ENCODE results near the gene OCIAD2.
"Not testable (repeated sequence)": the region's sequence is repeated elsewhere in the genome, so short reads cannot be mapped to it uniquely, and the experiment has no call there.

Gene OCIAD2

GRCh38 chr4:48907706-48908477 lies 1.3 kb upstream of the OCIAD2 start:
- peak; percentile 53 for DNase-seq (ENCODE audit: low read depth, low spot score)

DNA sequence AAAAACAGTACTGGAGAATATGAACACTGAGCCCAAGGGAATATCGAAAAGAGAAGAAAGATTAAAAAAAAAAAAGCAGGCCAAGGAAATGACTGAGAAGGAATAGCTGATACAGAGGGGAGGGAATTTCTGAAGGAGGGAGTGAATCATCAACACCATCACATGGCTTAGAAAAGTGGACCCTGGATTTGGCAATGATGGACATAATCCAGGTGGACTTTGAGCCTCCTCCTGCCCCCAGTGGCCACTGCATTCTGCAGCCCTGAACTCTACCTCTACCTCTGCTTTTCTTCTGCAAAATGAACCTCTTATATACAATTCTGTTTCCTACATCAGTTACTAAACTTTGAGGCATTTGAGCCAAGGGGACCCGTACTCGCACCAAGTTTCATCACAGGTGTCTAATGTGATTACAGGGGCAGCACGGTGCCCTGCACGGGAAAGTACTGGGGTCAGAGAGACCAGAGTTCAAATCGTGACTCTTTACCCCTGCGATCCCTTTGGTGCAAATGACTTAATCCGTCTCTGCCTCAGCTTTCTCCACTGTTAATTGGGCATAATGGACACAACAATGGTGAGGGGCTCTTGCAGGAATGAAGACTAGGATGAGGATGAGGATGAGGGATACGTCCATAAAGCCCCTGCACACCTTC lies 1.1 kb downstream of the OCIAD2 start:
- DNase-seq (ENCODE audit: low read depth, low spot score): peak; percentile 61

- DNase-seq (ENCODE audit: low read depth, low spot score): no peak
Observed at GRCh38 chr4:48904541-48905142, 1.9 kb downstream of the OCIAD2 start.

- DNase-seq (ENCODE audit: low read depth, low spot score): no peak
Observed at GRCh38 chr4:48904101-48904500, 2.5 kb downstream of the OCIAD2 start.

DNA sequence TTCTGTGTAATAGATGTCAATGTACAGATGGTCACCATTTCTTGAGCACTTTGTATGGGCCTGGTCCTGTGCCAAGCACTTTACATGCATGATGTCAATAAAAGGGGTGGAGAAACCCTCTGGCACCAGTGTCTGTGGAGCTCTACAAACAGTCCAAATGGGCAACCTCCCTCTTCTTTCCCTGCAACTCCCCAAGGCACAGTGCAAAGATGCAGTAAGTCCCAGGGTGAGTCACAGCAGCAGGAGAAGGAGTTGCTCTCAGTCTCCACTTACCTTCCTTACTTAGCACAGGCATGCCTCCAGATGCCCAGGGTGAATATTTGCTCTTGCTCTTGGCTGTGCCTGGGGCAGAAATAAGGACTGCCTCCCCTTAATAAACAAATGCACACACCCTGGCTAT lies 4.3 kb downstream of the OCIAD2 start:
- no peak for DNase-seq (ENCODE audit: low read depth, low spot score)

DNA sequence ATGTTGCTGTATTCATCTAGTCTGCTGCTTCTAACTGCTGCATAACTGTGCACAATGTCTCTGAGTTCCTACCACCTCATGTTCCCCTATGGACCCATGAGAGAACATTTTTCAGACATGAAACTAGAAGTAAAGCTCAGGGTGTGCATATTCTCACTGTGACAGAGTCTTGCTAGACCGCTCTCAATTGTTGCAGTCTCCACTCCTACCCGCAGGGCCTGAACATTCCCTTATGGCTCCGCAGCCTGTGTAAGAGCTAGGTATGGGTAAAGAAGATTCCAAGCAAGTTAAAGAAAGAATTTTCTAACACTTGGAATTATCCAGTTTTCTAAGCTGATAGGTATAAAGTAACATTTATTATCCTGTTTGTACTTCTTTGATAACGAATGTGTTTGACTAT lies 5.4 kb downstream of the OCIAD2 start:
- DNase-seq (ENCODE audit: low read depth, low spot score): no peak

DNA sequence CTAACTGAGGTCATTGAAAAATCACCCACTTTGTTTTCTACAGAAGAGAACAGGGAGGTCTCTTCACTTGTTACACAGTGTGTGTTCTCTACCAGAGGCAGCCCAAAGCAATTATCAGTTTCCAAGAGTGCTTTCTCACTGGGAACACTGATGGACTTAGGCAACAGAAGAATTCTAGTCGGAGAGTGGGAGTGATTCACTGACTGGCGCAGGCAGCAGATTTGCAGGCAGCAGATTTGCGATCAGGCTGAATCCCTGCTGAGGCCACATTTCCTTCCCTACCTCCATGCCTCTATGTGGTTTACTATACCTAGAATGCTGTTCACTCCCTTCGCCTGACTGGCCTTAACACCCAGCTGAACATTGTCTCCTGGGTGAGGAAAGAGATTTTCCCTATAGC lies 6.6 kb downstream of the OCIAD2 start:
- peak; percentile 73 for DNase-seq (ENCODE audit: low read depth, low spot score)

- DNase-seq (ENCODE audit: low read depth, low spot score): no peak
Observed at GRCh38 chr4:48899432-48899749, 7.2 kb downstream of the OCIAD2 start.

DNA sequence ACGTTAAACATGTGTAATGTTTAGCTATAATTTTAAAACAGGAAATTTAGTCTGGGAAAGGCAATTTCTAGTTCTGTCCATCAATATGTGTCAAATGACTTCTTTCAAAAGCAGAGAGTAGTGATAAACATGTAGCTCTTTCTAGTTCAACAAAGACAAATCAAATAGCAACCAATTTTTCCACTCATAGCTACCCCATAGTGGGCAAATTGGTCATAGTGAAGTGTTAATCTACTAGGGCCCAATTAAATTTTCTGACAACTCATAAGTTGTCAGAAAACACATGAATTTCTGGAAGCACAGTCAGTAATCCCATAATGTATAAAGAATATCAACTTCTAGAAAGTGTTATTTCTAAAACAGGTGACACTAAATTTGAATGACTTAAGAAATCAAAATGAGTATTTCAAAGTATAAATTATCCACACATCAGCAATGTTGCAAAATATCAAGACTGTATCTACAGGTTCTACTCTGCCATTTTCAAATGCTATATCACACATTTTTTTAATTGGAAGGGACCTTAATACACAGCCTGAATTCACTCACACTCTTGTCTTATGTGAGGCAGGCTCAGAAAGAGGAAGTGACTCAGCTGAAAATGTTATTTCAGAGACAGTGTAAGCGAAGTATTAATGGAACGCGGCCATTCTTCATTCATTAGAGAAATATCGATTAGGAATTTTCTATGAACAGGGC lies 7.7 kb downstream of the OCIAD2 start:
- peak; percentile 29 for DNase-seq (ENCODE audit: low read depth, low spot score)

DNA sequence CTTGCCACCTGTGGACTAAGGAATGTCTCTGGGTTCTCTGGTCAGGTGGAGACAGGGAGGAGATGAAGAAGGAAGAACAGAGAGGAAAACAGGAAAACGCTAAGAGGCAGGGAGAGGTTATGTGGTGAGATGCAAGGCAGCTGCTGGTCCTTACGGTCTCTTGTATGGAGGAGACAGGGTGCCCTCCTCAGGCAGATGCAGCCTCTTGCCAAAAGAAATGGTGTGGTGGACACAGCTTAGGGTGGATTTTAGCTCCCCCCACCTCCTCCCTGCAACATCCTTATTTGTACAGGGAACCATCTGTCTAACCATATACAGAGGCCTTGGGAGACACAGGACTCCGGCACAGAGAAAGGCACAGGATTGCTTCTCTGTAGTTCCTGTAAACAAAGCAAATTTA lies 9.7 kb downstream of the OCIAD2 start:
- DNase-seq (ENCODE audit: low read depth, low spot score): no peak

DNA sequence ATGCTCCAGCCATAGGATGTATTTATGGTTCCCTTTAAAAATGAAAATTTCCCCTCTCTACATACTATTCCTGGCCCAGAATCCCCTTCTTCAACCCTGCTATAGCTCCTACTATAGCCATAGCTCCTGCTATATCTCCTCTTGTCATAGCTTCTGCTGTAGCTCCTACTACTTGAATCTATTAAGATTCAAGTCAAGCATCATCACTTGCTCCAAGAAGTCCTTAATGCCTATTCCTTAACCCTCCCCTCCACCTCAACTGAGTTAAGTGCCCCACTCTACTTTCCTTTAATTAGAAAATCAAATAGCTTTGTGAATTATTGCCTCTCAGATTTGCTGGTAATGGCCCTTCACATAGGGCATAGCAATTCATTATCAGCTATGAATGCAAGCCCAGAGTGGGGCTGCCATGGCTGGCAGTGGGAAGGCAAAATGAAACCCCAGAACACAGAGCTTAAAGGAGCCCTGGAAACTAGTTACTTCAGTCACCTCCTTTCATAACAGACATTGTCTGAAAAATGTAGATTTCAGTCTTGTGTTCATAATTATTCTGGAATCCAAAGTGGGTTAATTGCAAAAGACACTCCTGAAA lies 15.4 kb downstream of the OCIAD2 start:
- no peak for DNase-seq (ENCODE audit: low read depth, low spot score)

- not testable (repeated sequence) for DNase-seq (ENCODE audit: low read depth, low spot score)
Observed at GRCh38 chr4:48889750-48890149, 16.8 kb downstream of the OCIAD2 start.

GRCh38 chr4:48881646-48882045 lies 24.9 kb downstream of the OCIAD2 start:
- DNase-seq (ENCODE audit: low read depth, low spot score): not testable (repeated sequence)

GRCh38 chr4:48879561-48880442 lies 26.8 kb downstream of the OCIAD2 start:
- no peak for DNase-seq (ENCODE audit: low read depth, low spot score)

DNA sequence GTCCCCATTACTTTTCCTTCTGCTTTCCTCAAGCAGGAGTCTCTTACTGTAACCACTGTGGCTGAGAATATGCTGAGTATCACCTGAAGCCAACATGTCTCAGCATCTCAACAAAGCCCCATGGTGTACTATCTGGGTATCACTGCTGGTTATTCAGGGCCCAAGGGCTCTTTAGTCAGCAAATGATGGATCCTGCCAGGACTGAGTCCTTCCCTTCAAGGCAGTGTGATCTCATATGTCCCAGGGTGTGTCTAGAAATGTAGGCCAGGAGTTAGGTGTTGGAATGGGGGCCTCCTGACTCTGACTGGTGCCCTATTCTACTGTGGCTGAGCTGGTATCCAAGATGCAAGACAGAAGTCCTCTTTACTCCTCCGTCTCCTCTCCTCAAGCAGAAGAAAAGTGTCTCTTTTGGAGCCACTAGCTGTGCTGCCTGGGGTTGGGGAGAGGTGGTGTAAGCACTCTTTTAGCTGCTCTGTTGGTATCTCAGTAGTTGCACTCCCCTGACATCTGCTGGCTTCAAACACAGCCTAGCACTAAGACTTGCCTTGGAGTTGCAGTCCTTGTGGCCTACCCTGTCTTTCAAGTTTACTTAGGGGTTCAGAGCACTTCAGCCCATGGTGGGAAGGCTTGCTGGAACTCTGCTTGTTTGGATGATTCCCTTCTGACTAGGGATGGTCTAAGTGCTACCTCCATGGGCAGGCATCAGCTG lies 28.6 kb downstream of the OCIAD2 start:
- no peak for DNase-seq (ENCODE audit: low read depth, low spot score)

GRCh38 chr4:48864696-48865095 lies 41.9 kb downstream of the OCIAD2 start:
- not testable (repeated sequence) for DNase-seq (ENCODE audit: low read depth, low spot score)

GRCh38 chr4:48863728-48864127 lies 42.8 kb downstream of the OCIAD2 start:
- DNase-seq (ENCODE audit: low read depth, low spot score): no peak

- no peak for DNase-seq (ENCODE audit: low read depth, low spot score)
Observed at GRCh38 chr4:48862661-48863060, 43.9 kb downstream of the OCIAD2 start.

- no peak for DNase-seq (ENCODE audit: low read depth, low spot score)
Observed at GRCh38 chr4:48862038-48862437, 44.5 kb downstream of the OCIAD2 start.

DNA sequence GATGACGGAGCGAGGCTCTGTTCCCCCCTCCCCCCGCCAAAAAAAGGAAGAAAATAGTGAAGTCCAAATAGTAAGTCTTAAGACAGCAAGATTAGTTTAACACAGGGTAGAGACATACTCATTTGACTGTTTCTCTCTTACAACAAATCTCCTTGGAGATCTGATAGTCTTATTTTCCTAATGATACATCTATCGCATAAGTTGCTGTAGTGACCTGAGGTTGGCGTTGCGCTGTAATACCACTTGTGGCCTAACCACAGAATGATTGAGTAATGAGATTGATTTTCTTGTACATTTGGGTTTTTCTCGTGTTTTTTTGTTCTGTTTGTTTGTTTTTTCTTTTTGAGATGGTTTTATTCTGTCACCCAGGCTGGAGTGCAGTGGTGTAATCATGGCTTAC lies 48.4 kb downstream of the OCIAD2 start:
- DNase-seq (ENCODE audit: low read depth, low spot score): peak; percentile 54

Data from astrocyte of the hippocampus (primary cell).